Measurements from ENCODE around the gene PSMA6.
"Not testable (repeated sequence)": the region's sequence is repeated elsewhere in the genome, so short reads cannot be mapped to it uniquely, and the experiment has no call there.

DNA sequence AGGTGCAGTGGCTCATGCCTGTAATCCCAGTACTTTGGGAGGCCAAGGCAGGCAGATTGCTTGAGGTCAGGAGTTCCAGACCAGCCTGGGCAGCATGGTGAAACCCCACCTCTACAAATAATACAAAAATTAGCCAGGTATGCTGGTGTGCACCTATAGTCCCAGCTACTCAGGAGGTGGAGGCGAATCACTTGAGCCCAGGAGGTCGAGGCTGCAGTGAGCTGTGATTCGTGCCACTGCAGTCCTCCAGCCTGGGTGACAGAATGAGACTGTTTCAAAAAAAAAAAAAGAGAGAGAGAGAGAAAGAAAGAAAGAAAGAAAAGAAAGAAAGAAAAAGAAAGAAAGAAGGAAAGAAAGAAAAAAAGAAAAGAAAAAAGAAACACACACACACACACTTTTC, 39.1 kb upstream of the PSMA6 start:
- TF ChIP-seq EZH2 (IDR thresholded peaks at IDR 0.05; ENCODE audit: insufficient read depth, poor library complexity, severe bottlenecking); EZH2phosphoT487 (IDR thresholded peaks at IDR 0.05; ENCODE audit: insufficient read depth, low read depth): not testable (repeated sequence)

Measured in GM23248 (cell line).